Activated CD8-positive, alpha-beta memory T cell treated with anti-CD3 and anti-CD28 coated beads for 4 hours (primary cell): ENCODE measurements around the gene NUTM2A.
"Not testable (repeated sequence)": the region's sequence is repeated elsewhere in the genome, so short reads cannot be mapped to it uniquely, and the experiment has no call there.

Experiments
- DNase-seq, 2 donors: peaks; one replicate each; pipeline ENCODE4 v3.0.0-alpha.2; 2020; ENCODE audit warnings: low read depth in 2 of 2

NUTM2A gene

GRCh38 chr10:87225148-87225547 is at the start of gene NUTM2A:
NUTM2A (plus strand) TSS chr10:87225448; CDS start chr10:87225831, 383 bp downstream.
- not testable (repeated sequence) for DNase-seq

DNA sequence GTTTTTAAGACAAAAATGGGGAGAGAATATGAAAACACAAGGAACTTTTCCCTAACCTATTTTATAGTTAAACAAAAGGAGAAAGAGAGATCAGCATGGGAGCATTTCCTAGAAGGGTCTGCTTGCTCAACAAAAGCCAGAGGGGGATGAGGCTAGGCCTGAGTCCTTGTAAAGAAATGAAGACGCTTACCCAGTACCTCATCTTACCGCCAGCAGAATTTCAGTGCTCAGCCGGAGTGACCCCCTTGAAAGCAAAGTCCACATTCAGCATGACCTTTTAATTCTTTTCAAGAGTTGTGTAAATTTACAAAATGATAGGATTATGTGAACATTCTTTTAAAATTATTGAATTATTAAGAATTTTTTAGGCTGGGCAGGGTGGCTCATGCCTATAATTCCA is 47.7 kb upstream of the NUTM2A start:
- not testable (repeated sequence) for DNase-seq

DNA sequence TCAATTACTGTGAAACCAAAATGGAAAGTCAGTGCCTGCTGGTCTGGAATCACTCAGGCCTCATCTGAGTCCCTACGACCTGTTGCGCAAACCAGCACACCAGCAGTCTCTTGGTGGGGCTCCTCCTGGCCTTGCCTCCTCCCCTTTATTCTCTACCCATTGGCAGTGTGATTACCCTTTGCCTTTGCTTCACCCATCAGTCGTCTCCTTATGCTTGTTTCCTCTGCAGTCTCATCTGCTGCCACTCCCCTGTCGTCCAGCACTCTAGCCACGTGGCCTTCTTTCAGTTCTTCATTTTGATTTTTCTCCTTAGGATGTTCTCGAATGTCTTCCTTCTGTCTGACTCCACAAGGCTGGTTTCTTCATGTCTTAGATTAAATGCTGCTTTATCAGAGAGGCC is 40.8 kb upstream of the NUTM2A start:
- DNase-seq = not testable (repeated sequence)

GRCh38 chr10:87186016-87186415 is 39.2 kb upstream of the NUTM2A start:
- not testable (repeated sequence) for DNase-seq

DNA sequence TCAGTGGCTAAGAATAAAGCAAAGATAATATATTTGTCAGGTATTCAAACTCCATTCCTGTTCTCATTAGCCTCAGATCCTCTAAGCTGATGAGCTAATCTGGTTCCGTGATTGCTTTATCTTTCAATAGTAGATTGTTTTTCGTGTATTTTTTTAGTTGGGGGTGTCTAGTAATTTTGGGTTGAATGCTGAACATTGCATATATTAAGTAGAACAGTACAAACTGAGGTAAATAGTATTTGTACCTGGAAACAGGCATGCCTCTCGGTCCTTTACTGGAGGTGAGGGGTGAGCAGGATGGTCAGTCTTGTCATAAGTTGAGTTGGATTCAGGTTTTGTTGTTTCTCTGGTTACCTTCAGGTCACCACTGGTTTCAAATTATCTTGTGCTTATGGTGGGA is 37.7 kb upstream of the NUTM2A start:
- DNase-seq = not testable (repeated sequence)

GRCh38 chr10:87191841-87192240 is 33.4 kb upstream of the NUTM2A start:
- not testable (repeated sequence) for DNase-seq

- DNase-seq = not testable (repeated sequence)
Measured at GRCh38 chr10:87200924-87201323, 24.3 kb upstream of the NUTM2A start.

DNA sequence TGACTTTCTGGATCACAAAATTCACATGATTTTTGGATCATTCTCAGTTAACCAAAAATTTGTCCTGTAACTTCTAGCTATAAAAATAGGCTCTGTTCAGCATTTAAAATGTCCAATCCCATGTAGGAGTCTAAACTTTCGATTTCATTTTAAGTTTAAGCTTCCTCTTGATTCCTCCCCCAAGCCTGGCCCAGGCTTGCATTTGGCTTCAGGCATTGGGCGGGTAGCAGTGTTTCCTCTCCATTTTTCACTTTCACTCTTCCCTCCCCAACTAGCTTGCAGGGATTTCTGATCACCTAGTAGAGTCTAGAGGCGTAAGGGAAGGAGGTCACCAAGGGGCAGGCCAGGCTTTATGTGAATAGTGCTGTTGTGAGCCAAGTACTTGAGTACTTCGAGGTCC is 20.4 kb upstream of the NUTM2A start:
- not testable (repeated sequence) for DNase-seq

DNA sequence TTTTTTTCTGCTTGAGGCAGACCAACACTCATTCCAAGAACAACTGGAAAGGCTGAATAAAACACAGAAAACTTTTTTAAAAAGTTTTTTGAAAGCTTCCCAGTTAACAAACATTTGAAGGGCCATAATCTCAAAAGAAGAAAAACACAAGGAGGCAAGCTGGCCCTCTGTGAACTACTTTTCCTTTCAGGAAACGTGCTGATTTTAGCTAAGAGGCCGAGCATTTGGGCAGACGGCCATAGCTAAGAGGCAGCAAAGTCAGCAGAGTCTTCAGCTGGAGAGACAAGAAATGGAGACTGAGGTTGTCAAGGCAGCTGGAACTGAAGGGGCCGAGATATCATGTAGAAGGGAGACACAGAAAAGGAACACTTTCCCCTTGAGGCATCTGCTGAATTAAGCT is 18.3 kb upstream of the NUTM2A start:
- DNase-seq = not testable (repeated sequence)

DNA sequence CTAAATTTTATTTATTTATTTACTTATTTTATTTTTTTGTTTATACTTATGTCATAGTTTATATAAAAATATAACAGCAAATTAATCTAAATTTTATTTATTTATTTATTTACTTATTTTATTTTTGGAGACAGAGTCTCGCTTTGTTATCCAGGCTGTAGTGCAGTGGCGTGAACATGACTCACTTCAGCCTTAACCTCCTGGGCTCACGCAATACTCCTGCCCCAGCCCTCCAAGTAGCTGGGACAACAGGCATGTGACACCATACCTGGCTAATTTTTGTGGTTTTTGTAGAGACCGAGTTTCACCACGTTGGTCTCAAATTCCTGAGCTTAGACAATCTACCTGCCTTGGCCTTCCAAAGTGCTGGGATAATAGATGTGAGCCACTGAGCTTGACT is 14.9 kb upstream of the NUTM2A start:
- DNase-seq = not testable (repeated sequence)

GRCh38 chr10:87211848-87212247 is 13.4 kb upstream of the NUTM2A start:
- not testable (repeated sequence) for DNase-seq

DNA sequence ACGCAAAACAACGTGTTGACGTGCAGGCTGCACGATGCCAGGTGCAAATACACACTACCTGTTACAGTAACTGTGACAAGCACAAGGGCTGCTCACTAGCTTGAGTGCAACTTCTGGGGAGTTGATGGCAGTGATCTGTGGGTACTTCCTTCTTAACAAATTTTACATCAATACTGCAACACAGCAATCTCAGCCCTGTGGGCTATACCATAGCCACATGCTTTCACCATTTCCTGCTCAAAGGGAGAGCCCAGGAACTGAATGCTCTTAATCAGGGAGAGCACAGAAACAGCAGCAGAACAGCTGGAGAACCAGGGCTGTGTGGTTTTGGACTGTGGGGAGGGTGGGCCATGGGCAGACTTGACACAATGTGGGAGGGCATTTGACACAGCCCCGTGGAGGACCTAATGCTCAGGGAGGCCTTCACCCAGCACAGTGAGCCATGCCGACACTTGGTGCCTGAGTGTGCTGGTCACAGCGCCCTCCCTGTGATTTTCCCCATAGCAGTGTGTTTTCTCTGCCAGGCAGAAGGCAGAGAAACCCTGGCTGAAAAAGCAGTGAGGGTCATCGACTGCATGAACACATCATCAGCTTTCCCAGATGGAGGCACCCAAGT is 12.0 kb upstream of the NUTM2A start:
- not testable (repeated sequence) for DNase-seq

GRCh38 chr10:87213806-87214205 is 11.4 kb upstream of the NUTM2A start:
- DNase-seq = not testable (repeated sequence)

DNA sequence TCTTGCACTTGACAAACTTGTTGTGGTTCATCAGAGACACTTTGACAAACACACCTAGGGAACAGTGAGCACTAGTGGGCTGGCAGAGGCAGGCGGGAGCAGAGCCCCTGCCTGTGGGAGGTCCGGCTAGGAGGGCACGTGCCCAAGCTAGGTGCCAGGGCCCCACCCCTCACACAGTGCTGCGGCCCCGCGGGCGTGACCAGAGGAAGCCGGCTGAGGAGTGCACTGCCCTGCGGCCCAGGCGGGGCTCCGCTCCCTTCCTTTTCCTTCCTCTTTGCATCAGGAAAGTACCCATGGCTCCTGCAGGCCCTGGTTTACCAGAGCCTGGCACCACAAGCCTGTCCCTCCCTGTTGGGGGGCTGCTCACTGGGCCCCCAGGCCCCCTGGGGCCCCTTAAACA is 9.1 kb upstream of the NUTM2A start:
- not testable (repeated sequence) for DNase-seq

DNA sequence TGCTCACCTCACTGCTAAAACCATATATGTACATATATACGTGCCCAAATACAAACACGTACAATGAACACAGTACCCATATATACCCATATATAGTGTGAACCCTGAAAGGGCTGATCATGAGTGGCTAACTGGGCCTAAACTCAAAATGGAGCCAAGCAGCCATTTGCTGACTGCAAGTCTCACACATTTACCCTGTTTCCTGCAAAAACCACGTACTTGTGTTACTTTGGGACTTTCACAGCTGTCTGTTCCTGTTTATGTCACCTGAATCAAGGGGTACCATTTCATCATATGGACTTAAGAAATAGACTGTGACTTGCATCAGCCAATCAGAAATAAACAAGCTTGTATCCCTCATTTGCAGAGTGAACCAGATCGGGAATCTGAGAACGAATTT is 5.9 kb upstream of the NUTM2A start:
- not testable (repeated sequence) for DNase-seq

DNA sequence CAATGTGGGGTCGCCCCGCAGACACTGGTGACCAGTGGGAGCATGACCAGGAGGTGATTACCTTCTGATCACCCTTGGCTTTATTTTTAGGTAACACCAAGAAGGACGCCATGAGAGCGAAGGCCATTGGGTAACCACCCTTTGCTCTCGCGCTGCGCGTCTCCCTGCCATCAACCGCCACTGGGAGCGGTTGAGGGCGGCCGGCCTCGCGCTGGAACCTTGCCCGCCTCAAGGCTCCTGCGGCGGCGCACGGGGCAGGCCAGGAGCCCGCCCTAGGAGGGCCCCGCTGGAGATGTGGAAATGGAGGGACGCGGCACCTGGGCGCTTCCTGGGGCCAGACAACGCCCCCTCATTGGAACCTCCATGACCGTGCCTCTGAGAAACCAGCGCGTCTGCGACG is 2.5 kb upstream of the NUTM2A start:
- DNase-seq = not testable (repeated sequence)

- DNase-seq = not testable (repeated sequence)
Measured at GRCh38 chr10:87228247-87228646, 3.0 kb downstream of the NUTM2A start.

- not testable (repeated sequence) for DNase-seq
Measured at GRCh38 chr10:87229211-87229610, 4.0 kb downstream of the NUTM2A start.

DNA sequence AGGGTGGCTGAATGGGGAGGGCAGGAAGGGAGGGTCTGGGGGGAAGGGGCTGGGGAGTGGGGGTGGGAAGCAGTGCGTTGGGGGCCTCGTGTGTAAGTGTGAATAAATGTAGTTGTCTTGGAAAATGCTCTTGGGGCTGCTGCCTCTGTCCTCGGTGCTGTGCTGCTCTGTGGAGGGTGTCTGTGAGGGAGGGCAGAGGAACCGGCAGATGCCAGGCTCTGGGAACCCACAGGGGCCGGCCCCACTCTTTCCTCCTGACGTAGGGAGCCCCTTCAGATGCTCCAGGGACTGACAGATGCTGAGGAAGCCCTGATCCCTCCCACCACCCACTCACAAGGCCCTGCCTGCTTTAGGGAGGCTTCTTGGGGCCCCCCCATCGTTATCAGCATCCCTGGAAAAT is 9.6 kb downstream of the NUTM2A start:
- DNase-seq = not testable (repeated sequence)

GRCh38 chr10:87237244-87237643 is 12.0 kb downstream of the NUTM2A start:
- not testable (repeated sequence) for DNase-seq

- DNase-seq = not testable (repeated sequence)
Measured at GRCh38 chr10:87239346-87239808, 14.1 kb downstream of the NUTM2A start.

DNA sequence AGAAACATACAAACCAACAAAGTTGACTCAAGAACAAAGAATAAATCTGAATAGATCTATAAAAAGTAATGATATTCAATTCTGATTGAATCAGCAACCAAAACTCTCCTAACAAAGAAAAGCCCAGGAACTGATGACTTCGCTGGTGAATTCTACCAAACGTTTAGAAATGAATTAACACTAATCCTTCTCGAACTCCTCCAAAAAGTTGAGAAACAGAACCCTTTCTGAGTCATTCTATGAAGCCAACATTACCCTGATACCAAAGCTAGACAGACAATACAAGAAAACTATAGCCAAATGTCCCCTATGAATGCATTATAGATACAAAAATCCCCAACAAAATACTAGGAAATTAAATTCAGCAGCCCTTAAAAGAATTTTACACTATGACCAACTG is 16.9 kb downstream of the NUTM2A start:
- DNase-seq = not testable (repeated sequence)

DNA sequence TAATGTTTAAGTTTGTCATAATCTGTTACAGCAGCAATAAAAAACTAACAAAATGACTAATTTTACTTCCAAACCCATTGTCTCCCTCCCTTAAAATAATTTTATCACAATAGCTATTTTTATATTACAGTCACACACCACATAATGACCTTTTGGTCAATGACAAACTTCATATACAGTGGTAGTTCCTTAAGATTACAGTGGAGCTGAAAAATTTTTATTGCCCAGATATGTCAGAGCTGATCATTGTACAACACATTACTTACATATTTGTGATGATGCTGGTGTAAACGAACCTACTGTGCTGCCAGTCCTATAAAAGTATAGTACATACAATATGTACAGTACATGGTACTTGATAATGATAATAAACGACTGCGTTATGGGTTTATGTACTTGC is 22.1 kb downstream of the NUTM2A start:
- not testable (repeated sequence) for DNase-seq
